DMS79 (cell line): ENCODE results near the gene COL4A6.

Source experiments
- DNase-seq: peaks from one replicate; lab custom pipeline; 2025; lab: John Stamatoyannopoulos, UW

Gene COL4A6

DNA sequence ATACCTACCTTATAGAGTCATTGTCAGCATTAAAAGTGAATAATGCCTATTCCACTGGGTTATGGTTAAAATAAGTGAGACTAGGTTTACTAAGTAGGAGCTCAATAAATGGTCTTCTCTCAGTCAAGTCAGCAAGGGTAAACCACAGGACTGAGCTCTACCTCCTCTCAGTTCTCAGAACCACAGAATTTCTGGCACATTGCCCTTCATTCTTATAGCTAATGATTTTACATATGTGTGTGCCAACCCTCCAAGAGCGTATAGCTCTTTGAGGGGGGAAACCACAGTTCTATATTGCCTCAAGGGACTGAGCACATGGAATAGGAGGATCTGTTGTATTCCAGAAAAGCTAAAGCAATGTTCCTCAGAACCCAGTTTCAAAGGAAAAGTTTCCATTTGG, 221.8 kb downstream of the COL4A6 start:
- DNase-seq = no peak

DNA sequence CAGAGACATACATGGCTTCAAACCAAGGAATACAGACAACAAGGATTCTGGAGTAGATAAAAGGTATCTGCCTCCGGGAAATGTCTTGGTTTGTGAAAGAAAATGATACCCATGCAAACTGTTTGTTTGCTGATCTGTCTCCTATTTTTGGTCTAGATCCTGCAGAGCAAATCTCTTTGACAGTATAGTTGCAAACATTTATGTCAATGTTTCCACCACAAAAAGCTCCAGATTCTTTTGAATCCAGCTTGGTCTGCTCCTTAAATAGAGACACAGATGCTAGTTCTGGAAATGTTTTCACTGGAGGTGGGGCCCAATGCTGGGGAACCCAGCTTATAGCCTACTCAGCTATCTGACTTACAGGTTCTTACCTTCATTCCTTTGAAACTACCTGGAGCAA, 226.9 kb downstream of the COL4A6 start:
- no peak for DNase-seq

DNA sequence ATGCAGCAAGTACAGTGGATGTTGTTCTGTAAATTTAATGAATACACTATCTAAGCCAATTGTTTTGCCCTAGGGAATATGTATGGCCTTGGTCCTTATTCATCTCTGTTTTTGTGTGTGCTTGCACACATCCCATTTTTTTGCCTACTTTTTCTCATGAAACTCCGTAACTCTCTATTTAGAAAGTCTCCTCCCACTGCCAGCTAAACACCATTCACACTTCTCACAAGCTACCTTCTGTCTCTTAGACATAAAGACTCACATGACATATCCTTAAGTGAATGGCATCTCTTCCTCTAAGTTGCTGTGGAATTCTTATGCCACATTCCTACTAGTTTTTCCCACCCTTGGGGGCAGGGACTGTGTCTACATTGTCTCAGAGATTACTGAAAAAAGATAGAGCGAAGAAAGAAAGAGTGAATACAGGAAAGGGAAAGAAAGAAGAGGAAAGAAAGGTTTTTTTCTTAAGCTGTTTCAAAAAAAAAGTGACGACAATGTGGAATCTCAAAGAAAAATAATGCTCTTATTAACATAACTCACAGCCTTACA, 229.1 kb downstream of the COL4A6 start:
- no peak for DNase-seq

DNA sequence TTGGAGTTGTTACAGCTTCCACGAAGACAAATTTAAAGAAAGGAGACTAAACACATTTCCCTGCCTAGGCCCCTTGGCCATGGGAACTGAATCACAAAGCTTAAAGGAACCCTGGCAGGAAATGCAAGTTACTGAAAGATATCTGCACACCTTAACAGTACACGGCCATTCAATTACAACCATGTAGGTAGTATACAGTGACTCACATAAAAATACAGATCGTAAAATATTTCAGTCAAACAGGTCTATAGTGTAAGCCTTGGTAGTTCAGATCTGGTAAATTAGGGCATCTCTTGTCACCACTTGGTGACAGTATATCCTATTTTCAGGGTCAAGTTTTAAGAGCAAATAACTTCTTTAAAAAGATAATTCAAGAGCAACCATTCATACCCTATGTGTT, 234.7 kb downstream of the COL4A6 start:
- no peak for DNase-seq

- no peak for DNase-seq
Measured at GRCh38 chrX:108199691-108200090, 238.5 kb downstream of the COL4A6 start.

- no peak for DNase-seq
Measured at GRCh38 chrX:108199041-108199440, 239.2 kb downstream of the COL4A6 start.

GRCh38 chrX:108198420-108198819, 239.8 kb downstream of the COL4A6 start:
- no peak for DNase-seq

- DNase-seq = no peak
Measured at GRCh38 chrX:108186811-108187210, 251.4 kb downstream of the COL4A6 start.

DNA sequence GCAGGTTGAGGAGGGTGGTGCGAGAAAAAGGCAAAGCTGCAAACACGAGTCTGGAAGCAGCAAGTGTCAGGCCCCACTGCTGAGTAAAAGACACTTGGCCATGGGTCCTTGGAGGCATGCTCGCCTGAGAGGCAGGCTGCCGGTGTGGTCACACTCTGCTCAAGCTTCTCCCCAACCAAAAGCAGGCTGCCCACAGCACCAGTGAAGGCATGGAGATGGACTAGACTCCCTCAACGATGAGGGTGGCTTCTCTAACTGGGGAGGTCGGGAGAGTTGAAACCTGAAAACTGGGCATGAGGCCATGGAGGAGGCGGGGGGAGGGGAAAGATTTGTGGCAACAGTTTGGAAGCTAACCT, 260.1 kb downstream of the COL4A6 start:
- no peak for DNase-seq

GRCh38 chrX:108177351-108178142, 260.7 kb downstream of the COL4A6 start:
- DNase-seq = no peak

DNA sequence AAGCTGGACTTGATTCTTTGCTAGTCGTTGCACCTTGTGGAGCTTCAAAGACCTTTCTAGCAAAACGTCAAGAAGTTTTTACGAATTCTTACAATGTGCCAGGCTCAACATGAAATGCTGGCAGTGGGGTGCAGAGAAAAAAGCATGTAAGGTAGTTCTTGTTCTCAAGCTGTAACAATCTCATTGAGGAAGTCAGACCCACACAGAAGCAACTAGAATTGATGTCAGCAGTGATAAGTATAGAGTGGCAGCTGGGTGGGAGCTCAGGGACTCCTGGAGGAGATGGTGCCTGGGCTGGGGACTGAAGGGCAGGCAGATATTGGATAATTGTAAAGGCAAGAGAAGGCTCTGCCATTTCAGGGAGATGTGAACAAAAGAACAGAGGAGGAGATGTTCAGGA, 264.3 kb downstream of the COL4A6 start:
- DNase-seq = no peak

DNA sequence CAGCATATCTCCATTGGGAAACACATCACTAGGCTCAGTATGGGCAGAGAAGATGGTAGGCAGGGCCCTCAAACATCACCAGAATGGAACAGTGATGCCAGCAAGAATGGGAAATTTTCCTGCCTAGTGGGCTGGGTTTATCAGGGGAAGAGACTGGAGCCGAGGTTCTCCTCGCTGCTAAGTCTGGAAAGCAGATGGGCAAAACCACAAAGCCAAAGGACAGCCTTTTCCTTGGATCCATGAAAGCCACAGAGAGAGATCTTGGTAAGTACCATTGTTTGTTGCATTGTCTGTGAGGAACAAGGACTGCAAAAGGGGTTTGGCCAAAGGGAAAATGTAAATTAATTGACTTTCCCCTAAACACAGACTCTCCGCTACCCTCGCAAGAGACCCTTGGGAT, 266.6 kb downstream of the COL4A6 start:
- no peak for DNase-seq

GRCh38 chrX:108169768-108170167, 268.5 kb downstream of the COL4A6 start:
- DNase-seq = no peak

- no peak for DNase-seq
Measured at GRCh38 chrX:108168961-108169740, 269.1 kb downstream of the COL4A6 start.

DNA sequence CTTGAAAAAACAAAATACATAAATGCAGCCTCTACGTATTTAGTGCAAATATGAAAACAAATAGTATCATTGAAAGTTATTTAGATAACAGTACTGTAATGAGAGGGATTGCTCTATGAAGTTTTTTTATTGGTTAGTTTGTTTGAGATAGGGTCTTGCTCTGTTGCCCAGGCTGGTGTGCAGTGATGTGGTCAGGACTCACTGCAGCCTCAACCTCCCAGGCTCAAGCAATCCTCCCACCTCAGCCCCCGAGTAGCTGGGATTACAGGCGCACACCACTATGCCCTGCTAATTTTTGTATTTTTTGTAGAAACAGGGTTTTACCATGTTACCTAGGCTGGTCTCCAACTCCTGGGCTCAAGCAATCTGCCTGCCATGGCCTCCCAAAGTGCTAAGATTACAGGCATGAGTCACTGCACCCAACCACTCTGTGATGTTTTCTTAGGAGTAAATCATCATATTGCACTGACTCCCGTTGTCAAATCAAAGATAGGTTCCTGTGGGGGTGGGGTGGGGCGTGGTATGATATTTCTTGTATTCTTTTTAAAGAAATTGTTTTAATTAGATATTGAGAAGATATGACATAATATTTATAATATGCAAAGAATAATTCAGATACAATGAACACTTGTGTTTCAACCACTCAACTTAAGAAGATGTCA, 270.9 kb downstream of the COL4A6 start:
- DNase-seq = no peak

DNA sequence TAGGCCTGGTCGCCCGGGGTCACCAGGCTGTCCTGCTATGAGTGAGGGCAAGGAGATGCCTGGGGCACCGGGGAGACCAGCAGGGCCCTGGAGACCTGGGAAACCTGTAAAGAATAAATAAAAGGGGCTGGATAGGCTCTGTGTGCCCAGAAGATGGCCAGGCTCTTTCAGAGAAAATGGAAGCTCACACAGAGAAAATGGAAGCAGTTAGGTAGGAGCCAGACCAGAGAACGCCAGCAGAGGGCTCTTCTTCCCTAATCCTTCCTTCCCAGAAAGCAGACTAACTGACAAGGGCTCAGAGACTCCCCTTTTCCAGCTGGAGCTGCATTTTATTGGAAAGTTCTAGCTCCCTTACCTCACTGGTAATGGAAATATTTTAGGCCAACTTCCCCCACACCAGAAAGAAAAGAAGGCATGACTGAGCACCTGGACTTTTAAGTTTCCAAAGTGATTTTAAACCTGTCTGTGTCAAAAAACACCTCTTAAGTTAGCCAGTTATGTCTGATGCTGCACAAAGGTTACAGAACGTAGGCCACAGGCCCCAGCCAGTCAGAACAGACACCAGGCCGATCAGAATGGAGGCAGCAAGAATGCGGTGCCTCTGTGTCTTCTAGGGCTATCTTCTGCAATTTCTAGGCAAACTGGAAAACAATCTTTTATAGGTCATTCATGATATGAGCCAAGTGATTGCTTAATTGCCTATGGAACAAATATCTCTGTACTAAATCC, 272.7 kb downstream of the COL4A6 start:
- no peak for DNase-seq

DNA sequence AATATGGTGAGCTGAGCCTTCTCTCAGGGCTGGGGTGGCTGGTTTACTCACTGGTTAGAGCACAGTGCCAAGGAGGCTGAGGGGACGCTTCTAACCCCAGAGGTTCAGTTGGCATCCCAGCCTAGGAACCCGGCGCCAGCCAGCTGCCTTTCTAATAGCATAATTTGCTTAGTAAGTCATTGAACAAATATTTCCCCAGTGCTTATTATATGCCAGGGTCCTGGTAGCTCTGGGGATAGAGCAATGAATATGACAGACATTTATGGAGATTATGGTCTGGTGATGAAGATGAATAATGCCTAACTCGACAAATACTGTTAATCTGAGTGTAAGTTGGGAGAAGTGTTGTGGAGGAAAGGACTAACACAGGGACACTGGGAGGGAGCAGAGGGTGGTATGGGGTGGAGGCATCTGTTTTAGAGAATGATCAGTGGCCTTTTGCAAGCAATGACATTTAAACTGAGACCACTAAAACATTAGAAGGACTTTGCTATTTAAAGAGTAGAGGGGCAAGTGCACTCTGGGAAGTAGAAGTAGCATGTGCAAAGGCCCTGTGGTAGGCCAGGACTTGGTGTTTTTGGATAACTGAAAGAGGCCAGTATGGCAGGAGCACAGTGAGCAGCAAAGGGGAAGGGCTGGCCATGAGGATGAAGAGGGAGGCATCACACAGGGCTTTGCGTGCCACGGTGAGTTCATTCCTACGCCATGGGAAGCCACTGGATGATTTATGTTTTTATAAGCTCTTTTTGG, 274.7 kb downstream of the COL4A6 start:
- DNase-seq = no peak

GRCh38 chrX:108162265-108162664, 276.0 kb downstream of the COL4A6 start:
- no peak for DNase-seq

GRCh38 chrX:108160309-108160708, 277.9 kb downstream of the COL4A6 start:
- DNase-seq = no peak

DNA sequence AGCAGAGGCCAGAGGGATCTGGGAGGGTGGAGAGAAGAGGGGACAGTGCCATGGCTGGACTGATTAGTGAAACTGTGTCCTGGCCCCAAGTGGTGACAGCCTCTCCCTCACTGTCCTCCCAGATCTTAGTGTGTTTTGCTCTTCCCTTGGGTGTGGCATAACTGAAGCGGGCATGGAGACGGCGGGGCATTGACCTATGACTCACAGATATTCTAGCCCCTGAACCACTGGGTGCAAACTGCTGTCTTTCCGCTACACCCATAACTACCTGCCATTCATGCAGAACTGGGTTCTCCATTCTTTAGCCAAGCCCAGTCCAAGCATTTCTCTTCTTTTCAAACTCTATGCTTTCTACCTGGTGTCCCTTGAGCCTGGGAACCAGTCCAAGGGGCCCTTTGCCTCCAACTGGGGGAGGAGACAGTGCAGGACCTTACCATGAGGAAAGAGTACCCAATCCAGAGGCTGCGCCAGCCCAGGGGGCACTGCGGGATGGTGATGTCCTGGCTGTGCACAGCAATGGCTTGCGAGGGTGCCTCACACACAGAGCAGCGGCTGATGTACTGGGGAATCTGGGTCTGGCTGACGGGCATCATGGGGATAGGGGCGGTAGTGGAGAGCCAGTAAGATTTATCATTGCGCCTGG, 279.1 kb downstream of the COL4A6 start:
- DNase-seq = no peak

GRCh38 chrX:108157628-108158027, 280.6 kb downstream of the COL4A6 start:
- DNase-seq = no peak
